ENCODE measurements around the gene AP5Z1. TPM values are rescaled to one million over a fixed set of nuclear protein-coding genes. Genes with fewer than 3 reads are reported as not detected.

The AP5Z1 gene
- polyA plus RNA-seq, 6 donors from 2014 or later: 27.8 to 52.3 (median 37.3) TPM

DNA sequence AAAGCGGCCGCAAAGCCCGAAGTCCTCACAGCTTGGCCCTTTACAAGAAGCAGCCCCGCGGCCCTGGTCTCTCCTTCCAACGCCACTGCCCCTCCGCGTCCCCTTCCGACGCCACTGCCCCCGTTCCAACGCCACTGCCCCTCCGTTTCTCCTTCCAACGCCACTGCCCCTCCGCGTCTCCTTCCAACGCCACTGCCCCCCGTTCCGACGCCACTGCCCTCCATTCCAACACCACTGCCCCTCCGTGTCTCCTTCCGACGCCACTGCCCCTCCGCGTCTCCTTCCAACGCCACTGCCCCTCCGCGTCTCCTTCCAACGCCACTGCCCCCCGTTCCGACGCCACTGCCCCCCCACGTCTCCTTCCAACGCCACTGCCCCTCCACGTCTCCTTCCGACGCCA, 33.1 kb downstream of the AP5Z1 start:
- peak overlapping the region in 6 of 8 donors; percentile 32 to 88 (median 80) for H3K4me3 Mint-ChIP-seq
- DNase-seq: no peak
- H3K4me1 Mint-ChIP-seq: peaks cover 0 to 26% (median 8%) of the 10 kb centered on the region in 3 donors
- peaks cover 5 to 46% (median 14%) of the 10 kb centered on the region in 3 donors for H3K27me3 Mint-ChIP-seq
- H3K27ac Mint-ChIP-seq: peak overlapping the region in 2 of 6 donors; percentile 39 to 66
- peaks cover 0 to 13% of the 10 kb centered on the region in 2 donors for H3K36me3 Mint-ChIP-seq
- ATAC-seq (ENCODE audit: low read depth in 2 of 2): no peak
- H3K9me3 Mint-ChIP-seq: peaks cover 0 to 5% (median 1%) of the 10 kb centered on the region in 7 donors

GRCh38 chr7:4809091-4809591, 33.7 kb downstream of the AP5Z1 start:
- H3K9me3 Mint-ChIP-seq: peaks cover 0 to 5% (median 1%) of the 10 kb centered on the region in 7 donors
- peak overlapping the region; percentile 77 to 94 (median 85) for H3K4me3 Mint-ChIP-seq
- DNase-seq (peak; percentile 36), ATAC-seq (ENCODE audit: low read depth in 2 of 2) (peak; percentile 80)
- peak overlapping the region in 3 of 6 donors; percentile 16 to 73 (median 36) for H3K27ac Mint-ChIP-seq
- peaks cover 0 to 26% (median 8%) of the 10 kb centered on the region in 3 donors for H3K4me1 Mint-ChIP-seq
- H3K36me3 Mint-ChIP-seq: peaks cover 0 to 14% of the 10 kb centered on the region in 2 donors
- peaks cover 5 to 52% (median 18%) of the 10 kb centered on the region in 3 donors for H3K27me3 Mint-ChIP-seq

DNA sequence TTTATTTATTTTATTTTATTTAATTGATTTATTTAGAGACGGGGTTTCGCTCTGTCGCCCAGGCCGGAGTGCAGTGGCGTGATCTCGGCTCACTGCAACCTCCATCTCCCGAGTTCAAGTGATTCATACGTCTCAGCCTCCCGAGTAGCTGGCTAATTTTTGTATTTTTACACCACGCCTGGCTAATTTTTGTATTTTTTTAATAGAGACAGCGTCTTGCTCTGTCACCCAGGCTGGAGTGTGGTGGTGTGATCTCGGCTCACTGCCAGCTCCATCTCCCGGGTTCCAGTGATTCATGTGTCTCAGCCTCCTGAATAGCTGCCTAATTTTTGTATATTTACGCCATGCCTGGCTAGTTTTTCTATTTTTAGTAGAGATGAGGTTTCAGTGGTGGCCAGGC, 34.2 kb downstream of the AP5Z1 start:
- Mint-ChIP-seq H3K27ac (peak overlapping the region in 3 of 6 donors; percentile 36 to 73 (median 44)), H3K9me3 (peaks cover 0 to 5% (median 1%) of the 10 kb centered on the region in 7 donors)
- peak; percentile 11 to 15 for ATAC-seq (ENCODE audit: low read depth in 2 of 2)

GRCh38 chr7:4814433-4814832, 39.0 kb downstream of the AP5Z1 start:
- Mint-ChIP-seq H3K27me3 (peaks cover 5 to 67% (median 28%) of the 10 kb centered on the region in 3 donors), H3K4me1 (peaks cover 0 to 7% (median under 1%) of the 10 kb centered on the region in 3 donors), H3K9me3 (peaks cover 0 to 5% (median 1%) of the 10 kb centered on the region in 7 donors), H3K4me3 (no peak overlapping the region), H3K27ac (no peak overlapping the region), H3K36me3 (peaks cover 0 to 14% of the 10 kb centered on the region in 2 donors)
- DNase-seq (no peak), ATAC-seq (ENCODE audit: low read depth in 2 of 2) (no peak)

More for the DNA sequence above, 34.2 kb downstream of the AP5Z1 start:
- peaks cover 0 to 14% of the 10 kb centered on the region in 2 donors for H3K36me3 Mint-ChIP-seq
- H3K4me3 Mint-ChIP-seq: peak overlapping the region; percentile 63 to 91 (median 82)
- H3K4me1 Mint-ChIP-seq: peaks cover 0 to 26% (median 8%) of the 10 kb centered on the region in 3 donors
- H3K27me3 Mint-ChIP-seq: peaks cover 5 to 57% (median 23%) of the 10 kb centered on the region in 3 donors
- DNase-seq: no peak

DNA sequence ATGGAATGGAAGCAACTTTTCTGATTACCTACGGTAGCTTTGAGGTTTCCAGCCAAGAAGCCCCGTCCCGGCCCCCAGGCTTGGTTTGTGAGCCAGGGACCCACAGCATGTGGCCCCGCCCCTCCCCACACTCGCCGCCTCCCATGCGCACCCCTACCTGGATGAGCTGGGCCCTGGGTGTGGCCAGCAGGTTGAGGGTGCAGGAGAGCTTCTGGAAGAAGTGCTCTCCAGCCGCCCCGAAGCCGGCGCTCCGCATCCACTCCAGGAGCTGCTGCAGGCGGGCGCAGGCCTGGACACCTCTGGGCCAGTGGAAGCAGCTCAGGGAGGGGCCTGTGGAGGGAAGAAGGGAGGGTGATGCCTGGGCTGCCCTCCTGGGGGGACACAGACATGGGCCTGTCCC, 39.7 kb downstream of the AP5Z1 start:
- Mint-ChIP-seq H3K27ac (no peak overlapping the region), H3K27me3 (peaks cover 5 to 67% (median 28%) of the 10 kb centered on the region in 3 donors), H3K9me3 (peaks cover 0 to 5% (median 1%) of the 10 kb centered on the region in 7 donors), H3K36me3 (peaks cover 0 to 14% of the 10 kb centered on the region in 2 donors), H3K4me3 (no peak overlapping the region), H3K4me1 (peaks cover 0 to 3% (median 0%) of the 10 kb centered on the region in 3 donors)
- DNase-seq (no peak), ATAC-seq (ENCODE audit: low read depth in 2 of 2) (no peak)

- Mint-ChIP-seq H3K27me3 (peaks cover 5 to 62% (median 28%) of the 10 kb centered on the region in 3 donors), H3K27ac (no peak overlapping the region), H3K36me3 (peaks cover 0 to 14% of the 10 kb centered on the region in 2 donors), H3K9me3 (peaks cover 0 to 5% (median 1%) of the 10 kb centered on the region in 7 donors), H3K4me3 (no peak overlapping the region), H3K4me1 (no peaks in the 10 kb centered on the region)
- no peak for ATAC-seq (ENCODE audit: low read depth in 2 of 2)
- DNase-seq: no peak
These were observed 40.4 kb downstream of the AP5Z1 start for GRCh38 chr7:4815609-4816418.

DNA sequence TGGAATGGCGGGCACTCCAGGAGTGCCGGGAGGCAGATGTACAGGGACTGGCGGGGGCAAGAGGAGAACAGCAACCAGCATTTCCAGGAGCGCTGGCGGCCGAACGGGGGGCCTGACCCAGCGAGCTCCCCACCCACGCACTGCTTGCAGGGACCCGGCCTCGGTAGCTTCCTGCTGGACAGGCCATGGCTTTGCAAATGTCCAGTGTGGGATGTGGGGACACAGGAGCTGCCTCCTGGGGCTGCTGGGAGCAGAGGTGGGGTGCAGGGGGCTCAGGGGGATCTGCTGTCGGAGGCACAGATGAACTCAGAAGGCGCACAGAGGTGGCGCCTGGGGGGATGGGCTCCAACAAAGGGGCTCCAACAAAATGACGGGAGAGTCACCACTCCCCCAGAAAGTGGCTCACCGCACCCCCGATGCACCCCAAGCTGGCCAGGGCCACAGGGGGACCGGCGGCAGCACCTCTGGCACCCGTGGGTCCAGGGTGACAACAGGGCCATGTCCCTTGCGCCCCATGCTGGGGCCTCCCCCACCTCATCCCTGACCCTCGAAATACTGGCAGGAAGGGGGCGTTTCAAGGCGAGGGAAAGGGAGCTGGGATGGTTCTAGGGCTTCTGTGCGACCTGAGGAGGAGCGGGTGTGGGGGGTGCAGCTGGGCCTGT, 41.1 kb downstream of the AP5Z1 start:
- DNase-seq (no peak), ATAC-seq (ENCODE audit: low read depth in 2 of 2) (no peak)
- Mint-ChIP-seq H3K36me3 (peaks cover 0 to 14% of the 10 kb centered on the region in 2 donors), H3K27me3 (peaks cover 5 to 65% (median 28%) of the 10 kb centered on the region in 3 donors), H3K4me1 (no peaks in the 10 kb centered on the region), H3K9me3 (peaks cover 0 to 5% (median 1%) of the 10 kb centered on the region in 7 donors), H3K4me3 (no peak overlapping the region), H3K27ac (no peak overlapping the region)

GRCh38 chr7:4817178-4817901, 41.9 kb downstream of the AP5Z1 start:
- no peak overlapping the region for H3K4me3 Mint-ChIP-seq
- DNase-seq (no peak), ATAC-seq (ENCODE audit: low read depth in 2 of 2) (no peak)
- H3K36me3 Mint-ChIP-seq: peaks cover 0 to 13% of the 10 kb centered on the region in 2 donors
- H3K9me3 Mint-ChIP-seq: peaks cover 0 to 5% (median 1%) of the 10 kb centered on the region in 7 donors
- H3K27ac Mint-ChIP-seq: no peak overlapping the region
- H3K27me3 Mint-ChIP-seq: peaks cover 5 to 71% (median 26%) of the 10 kb centered on the region in 3 donors
- H3K4me1 Mint-ChIP-seq: no peaks in the 10 kb centered on the region

DNA sequence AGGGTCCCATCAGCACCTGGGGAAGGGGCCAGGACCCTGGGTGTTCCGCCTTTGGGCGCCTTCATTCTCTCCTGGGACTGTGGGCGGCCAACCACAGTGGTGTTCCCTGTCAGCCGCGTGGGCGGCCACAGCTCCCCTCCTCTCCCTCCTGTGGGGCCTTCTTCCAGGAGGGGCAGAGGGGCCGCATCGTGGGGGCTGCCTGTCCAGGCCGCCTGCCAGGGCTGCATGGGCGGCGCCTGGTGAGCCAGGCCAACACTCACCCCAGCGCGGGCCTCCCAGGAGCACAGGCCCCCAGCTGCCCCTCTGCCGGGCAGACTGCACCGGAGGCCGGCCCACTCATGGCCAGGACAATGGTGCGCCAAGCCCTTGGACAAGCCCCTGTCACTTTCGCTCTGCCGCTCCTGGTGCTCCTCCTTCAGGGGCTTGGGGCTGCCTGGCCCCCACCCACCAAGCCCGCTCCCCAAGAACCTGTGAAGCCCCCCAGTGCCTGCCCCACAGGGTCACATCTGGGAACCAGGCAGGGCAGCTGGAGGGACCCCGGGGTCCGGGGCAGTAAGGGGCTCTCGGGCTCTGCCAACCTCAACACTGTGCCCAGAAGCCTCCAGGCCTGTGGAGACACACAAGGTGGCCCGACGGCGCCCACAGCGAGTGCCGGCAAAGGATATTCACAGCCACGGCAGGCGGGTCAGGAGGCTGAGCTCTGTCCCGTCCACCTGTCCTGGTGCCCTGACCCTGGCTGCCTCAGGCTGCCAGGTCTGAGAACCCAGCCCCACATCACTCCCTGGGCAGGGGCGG, 42.8 kb downstream of the AP5Z1 start:
- H3K9me3 Mint-ChIP-seq: peaks cover 0 to 3% (median 0%) of the 10 kb centered on the region in 7 donors
- DNase-seq: no peak
- peaks cover 0 to 5% of the 10 kb centered on the region in 2 donors for H3K36me3 Mint-ChIP-seq

DNA sequence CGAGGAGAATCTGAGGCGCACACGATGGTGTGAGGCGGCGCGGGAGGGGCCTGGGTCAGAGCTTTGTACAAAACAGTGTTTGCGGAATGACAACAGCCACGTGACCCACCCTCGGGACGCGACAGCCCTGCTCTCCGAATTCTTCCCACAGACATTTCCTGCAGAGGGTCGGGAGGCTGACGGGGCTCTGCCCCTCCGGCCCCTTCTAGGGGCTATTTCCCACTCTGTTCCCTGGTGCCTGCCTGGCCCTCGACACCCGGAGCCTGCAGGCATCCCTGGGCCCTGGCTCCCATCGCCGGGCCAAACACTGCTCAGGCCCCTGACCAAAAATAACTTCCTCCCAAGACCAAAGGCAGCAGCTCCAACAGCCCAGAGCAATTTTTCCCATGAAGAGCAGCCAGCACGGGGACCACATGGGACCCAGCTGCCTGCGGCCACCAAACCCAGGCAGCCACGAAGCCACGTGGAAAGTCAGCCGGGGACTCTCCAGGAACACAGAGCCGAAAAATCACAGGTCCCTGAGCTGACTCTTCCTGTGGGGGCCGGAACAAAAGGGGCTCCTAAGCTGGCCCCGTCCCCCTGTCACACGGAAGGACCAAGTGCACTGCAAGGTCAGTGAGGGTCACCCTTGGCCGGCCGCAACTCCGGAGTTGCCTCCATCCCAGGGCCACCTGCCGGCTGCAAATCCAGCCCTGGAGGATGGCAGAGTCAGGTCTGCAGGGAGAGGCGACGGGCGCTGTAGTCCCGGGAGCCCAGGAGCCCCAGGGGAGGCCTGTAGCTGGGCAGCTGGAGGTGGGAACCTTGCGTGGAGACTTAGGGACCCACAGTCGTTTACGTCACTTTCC, 44.4 kb downstream of the AP5Z1 start:
- ATAC-seq (ENCODE audit: low read depth in 2 of 2): no peak
- no peaks in the 10 kb centered on the region for H3K9me3 Mint-ChIP-seq

More for the DNA sequence above, 42.8 kb downstream of the AP5Z1 start:
- H3K27ac Mint-ChIP-seq: no peak overlapping the region
- no peak overlapping the region for H3K4me3 Mint-ChIP-seq
- H3K4me1 Mint-ChIP-seq: no peaks in the 10 kb centered on the region
- no peak for ATAC-seq (ENCODE audit: low read depth in 2 of 2)
- H3K27me3 Mint-ChIP-seq: peaks cover 6 to 63% (median 18%) of the 10 kb centered on the region in 3 donors

GRCh38 chr7:4820405-4820966, 45.1 kb downstream of the AP5Z1 start:
- peaks cover 0 to 3% (median 0%) of the 10 kb centered on the region in 3 donors for H3K4me1 Mint-ChIP-seq
- peaks cover 6 to 50% (median 6%) of the 10 kb centered on the region in 3 donors for H3K27me3 Mint-ChIP-seq
- H3K36me3 Mint-ChIP-seq: no peaks in the 10 kb centered on the region
- H3K9me3 Mint-ChIP-seq: no peaks in the 10 kb centered on the region
- DNase-seq (no peak), ATAC-seq (ENCODE audit: low read depth in 2 of 2) (no peak)
- H3K4me3 Mint-ChIP-seq: no peak overlapping the region
- H3K27ac Mint-ChIP-seq: no peak overlapping the region

More for the DNA sequence above, 44.4 kb downstream of the AP5Z1 start:
- Mint-ChIP-seq H3K27ac (no peak overlapping the region), H3K36me3 (no peaks in the 10 kb centered on the region), H3K27me3 (peaks cover 3 to 53% (median 6%) of the 10 kb centered on the region in 3 donors), H3K4me3 (no peak overlapping the region), H3K4me1 (no peaks in the 10 kb centered on the region)
- no peak for DNase-seq
